ENCODE data around the gene FAF2. TPM values are rescaled to one million over a fixed set of nuclear protein-coding genes. Genes with fewer than 3 reads are reported as not detected.
"Not testable (repeated sequence)": the region's sequence is repeated elsewhere in the genome, so short reads cannot be mapped to it uniquely, and the experiment has no call there.

FAF2 gene
- total and polyA plus RNA-seq, 8 donors = 33.9 to 54.4 (median 50.8) TPM

DNA sequence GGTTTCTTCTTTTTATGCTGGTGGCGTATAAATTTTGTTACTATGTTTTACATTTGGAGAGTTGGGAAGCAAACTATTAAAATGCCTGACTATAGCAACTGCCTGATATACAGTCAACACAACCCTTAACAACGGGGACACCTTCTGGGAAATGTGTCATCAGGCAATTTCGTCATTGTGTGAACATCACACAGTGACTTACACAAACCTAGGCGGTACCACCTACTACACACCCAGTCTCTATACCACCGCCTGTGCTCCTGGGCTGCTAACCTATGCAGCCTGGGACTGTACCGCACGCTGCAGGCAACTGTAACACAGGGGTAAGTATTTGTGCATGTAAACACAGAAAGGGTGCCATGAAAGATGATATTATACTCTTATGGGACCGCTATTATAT lies 99.6 kb downstream of the FAF2 start:
- ATAC-seq = no peak
- no peak overlapping the region for H3K4me3 ChIP-seq
- peaks cover 0 to 26% of the 10 kb centered on the region in 2 donors for H3K27me3 ChIP-seq
- H3K4me1 ChIP-seq = peaks cover 0 to 30% of the 10 kb centered on the region in 2 donors
- DNase-seq = no peak
- intact Hi-C loops (cut with DNase I) = no loop called here
- TF ChIP-seq CTCF (IDR thresholded peaks at IDR 0.05) = no peak
- peak overlapping the region in 1 of 2 donors; percentile 61 for H3K27ac ChIP-seq
- H3K36me3 ChIP-seq = no peaks in the 10 kb centered on the region
- no peaks in the 10 kb centered on the region for H3K9me3 ChIP-seq

GRCh38 chr5:176548967-176549444 lies 100.8 kb downstream of the FAF2 start, which contains the start of gene CDHR2:
Gene CDHR2 (plus strand): TSS chr5:176549342. CDS start chr5:176565353, 16,011 bp downstream.
- intact Hi-C loops (cut with DNase I) = no loop called here
- H3K4me3 ChIP-seq = no peak within 1 kb of the TSS
- DNase-seq = no peak
- no peak for TF ChIP-seq CTCF (IDR thresholded peaks at IDR 0.05)
- peak within 1 kb of the TSS in 1 of 2 donors; percentile 61 for H3K27ac ChIP-seq
- H3K9me3 ChIP-seq = no peaks in the 10 kb centered on the region
- H3K36me3 ChIP-seq = no peaks in the 10 kb centered on the region
- H3K4me1 ChIP-seq = peaks cover 0 to 27% of the 10 kb centered on the region in 2 donors
- H3K27me3 ChIP-seq = peaks cover 0 to 38% of the 10 kb centered on the region in 2 donors
- no peak for ATAC-seq

GRCh38 chr5:176549871-176550270 lies 101.7 kb downstream of the FAF2 start:
- no peak for TF ChIP-seq CTCF (IDR thresholded peaks at IDR 0.05)
- H3K27me3 ChIP-seq = peaks cover 0 to 46% of the 10 kb centered on the region in 2 donors
- H3K4me3 ChIP-seq = no peak overlapping the region
- peaks cover 0 to 20% of the 10 kb centered on the region in 2 donors for H3K4me1 ChIP-seq
- H3K9me3 ChIP-seq = no peaks in the 10 kb centered on the region
- DNase-seq (no peak), ATAC-seq (no peak)
- intact Hi-C loops (cut with DNase I) = no loop called here
- no peaks in the 10 kb centered on the region for H3K36me3 ChIP-seq
- no peak overlapping the region for H3K27ac ChIP-seq

DNA sequence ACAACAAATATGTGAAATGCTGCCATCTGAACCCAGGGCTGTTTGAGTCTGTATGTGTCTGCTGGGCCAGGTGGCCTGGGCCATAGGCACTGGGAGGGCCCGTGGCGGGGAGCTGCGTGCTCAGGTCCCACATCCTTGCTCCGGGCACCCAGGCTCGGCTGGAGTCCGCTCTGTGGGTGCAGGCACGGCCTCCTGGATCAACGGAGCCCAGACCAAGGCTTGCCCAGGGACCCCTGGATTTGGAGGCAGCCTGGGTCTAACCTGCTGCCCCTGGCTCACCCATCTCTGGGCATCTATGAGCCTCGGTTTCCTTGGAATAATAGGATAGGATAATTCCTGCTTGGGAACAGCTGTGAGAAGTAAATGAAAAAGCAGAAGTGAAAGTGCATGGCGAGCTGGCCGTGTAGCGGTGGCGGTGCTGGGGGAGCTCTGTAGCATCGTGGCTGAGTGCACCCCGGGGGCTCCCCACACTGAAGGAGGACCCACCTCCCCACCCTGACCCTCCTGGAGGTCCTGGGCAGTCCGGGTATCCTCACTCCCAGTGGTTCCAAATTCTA lies 102.2 kb downstream of the FAF2 start:
- H3K4me1 ChIP-seq = peaks cover 0 to 20% of the 10 kb centered on the region in 2 donors
- ATAC-seq (no peak), DNase-seq (peak in 1 of 4 donors; percentile 84)

DNA sequence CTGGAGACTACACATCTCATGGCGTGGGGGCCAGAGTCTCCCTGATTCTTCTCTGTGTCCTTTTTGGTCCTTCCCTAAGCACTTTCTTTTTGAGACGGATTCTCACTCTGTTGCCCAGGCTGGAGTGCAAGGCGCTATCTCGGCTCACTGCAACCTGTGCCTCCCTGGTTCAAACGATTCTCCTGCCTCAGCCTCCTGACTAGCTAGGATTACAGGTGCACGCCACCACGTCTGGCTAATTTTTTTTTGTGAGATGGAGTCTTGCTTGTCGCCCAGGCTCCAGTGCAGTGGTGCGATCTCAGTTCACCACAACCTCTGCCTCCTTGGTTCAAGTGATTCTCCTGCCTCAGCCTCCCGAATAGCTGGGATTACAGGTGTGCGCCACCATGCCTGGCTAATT lies 102.8 kb downstream of the FAF2 start:
- H3K4me3 ChIP-seq; H3K27ac ChIP-seq; H3K36me3 ChIP-seq; H3K9me3 ChIP-seq; DNase-seq; intact Hi-C loops (cut with DNase I); ATAC-seq: not testable (repeated sequence)
- peaks cover 0 to 47% of the 10 kb centered on the region in 2 donors for H3K27me3 ChIP-seq
- H3K4me1 ChIP-seq = peaks cover 0 to 22% of the 10 kb centered on the region in 2 donors

More for the DNA sequence above, 102.2 kb downstream of the FAF2 start:
- Histone ChIP-seq H3K27ac (no peak overlapping the region), H3K27me3 (peaks cover 0 to 47% of the 10 kb centered on the region in 2 donors), H3K4me3 (no peak overlapping the region), H3K36me3 (no peaks in the 10 kb centered on the region), H3K9me3 (no peaks in the 10 kb centered on the region)
- no peak for TF ChIP-seq CTCF (IDR thresholded peaks at IDR 0.05)
- intact Hi-C loops (cut with DNase I) = no loop called here

All from left lung (tissue), 10 donors.